Measurements from ENCODE around the gene RNLS.

GRCh38 chr10:88343761-88344484, 239.2 kb downstream of the RNLS start:
- no peak for TF ChIP-seq CHD2 (IDR thresholded peaks at IDR 0.05; ENCODE audit: low read length, partially characterized antibody)
- TF ChIP-seq SREBF2 (IDR thresholded peaks at IDR 0.05) = no peak
- TF ChIP-seq, protein P1, sequence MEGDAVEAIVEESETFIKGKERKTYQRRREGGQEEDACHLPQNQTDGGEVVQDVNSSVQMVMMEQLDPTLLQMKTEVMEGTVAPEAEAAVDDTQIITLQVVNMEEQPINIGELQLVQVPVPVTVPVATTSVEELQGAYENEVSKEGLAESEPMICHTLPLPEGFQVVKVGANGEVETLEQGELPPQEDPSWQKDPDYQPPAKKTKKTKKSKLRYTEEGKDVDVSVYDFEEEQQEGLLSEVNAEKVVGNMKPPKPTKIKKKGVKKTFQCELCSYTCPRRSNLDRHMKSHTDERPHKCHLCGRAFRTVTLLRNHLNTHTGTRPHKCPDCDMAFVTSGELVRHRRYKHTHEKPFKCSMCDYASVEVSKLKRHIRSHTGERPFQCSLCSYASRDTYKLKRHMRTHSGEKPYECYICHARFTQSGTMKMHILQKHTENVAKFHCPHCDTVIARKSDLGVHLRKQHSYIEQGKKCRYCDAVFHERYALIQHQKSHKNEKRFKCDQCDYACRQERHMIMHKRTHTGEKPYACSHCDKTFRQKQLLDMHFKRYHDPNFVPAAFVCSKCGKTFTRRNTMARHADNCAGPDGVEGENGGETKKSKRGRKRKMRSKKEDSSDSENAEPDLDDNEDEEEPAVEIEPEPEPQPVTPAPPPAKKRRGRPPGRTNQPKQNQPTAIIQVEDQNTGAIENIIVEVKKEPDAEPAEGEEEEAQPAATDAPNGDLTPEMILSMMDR (IDR thresholded peaks at IDR 0.05) = no peak
- TF ChIP-seq RAD21 (conservative IDR thresholded peaks at IDR 0.05 in 1 of 2, IDR thresholded peaks at IDR 0.05 in 1 of 2) = no peak
- TF ChIP-seq JUNB (IDR thresholded peaks at IDR 0.05) = no peak
- no peak for TF ChIP-seq CBX8 (IDR thresholded peaks at IDR 0.05)
- peak; percentile 83 for TF ChIP-seq MAFK (IDR thresholded peaks at IDR 0.05; ENCODE audit: partially characterized antibody)
- no peak for TF ChIP-seq NFE2L2 (conservative IDR thresholded peaks at IDR 0.05; ENCODE audit: low read length)
- no peak for TF ChIP-seq MAX (IDR thresholded peaks at IDR 0.05)
- TF ChIP-seq ELK1 (IDR thresholded peaks at IDR 0.05; ENCODE audit: low read depth, low read length) = no peak
- no peak for TF ChIP-seq BHLHE40 (IDR thresholded peaks at IDR 0.05; ENCODE audit: low read depth, low read length)
- TF ChIP-seq POLR2A (IDR thresholded peaks at IDR 0.05; ENCODE audit: low read length) = no peak
